ENCODE measurements around the gene EFHD2.

DNA sequence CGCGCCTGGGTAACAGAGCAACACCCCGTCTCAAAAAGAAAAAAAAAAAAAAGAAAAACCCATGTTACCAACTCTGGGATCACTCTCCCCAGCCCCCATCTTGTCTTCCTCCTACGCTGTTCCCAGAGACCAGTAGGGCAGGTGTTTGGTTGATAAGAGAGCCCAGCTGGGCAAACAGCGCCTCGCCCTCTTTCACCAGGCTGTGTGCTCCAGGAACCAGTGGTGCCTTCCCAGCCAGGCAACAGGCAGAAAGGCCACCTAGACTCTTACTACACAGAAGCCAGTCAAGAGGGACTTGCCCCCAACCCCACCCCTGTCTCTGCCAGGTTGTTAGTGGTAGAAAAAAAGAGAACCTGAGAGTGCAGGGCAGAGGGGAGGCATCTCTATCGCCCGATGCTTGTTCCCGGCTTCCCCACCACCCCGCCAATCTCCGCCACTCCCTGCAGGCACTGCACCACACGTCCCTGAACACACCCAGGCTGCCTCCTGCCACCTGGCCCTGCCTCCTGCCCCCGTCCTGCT lies 14.5 kb downstream of the EFHD2 start:
- no peak for TF ChIP-seq POLR2A (IDR thresholded peaks at IDR 0.05)
- TF ChIP-seq, protein P1, sequence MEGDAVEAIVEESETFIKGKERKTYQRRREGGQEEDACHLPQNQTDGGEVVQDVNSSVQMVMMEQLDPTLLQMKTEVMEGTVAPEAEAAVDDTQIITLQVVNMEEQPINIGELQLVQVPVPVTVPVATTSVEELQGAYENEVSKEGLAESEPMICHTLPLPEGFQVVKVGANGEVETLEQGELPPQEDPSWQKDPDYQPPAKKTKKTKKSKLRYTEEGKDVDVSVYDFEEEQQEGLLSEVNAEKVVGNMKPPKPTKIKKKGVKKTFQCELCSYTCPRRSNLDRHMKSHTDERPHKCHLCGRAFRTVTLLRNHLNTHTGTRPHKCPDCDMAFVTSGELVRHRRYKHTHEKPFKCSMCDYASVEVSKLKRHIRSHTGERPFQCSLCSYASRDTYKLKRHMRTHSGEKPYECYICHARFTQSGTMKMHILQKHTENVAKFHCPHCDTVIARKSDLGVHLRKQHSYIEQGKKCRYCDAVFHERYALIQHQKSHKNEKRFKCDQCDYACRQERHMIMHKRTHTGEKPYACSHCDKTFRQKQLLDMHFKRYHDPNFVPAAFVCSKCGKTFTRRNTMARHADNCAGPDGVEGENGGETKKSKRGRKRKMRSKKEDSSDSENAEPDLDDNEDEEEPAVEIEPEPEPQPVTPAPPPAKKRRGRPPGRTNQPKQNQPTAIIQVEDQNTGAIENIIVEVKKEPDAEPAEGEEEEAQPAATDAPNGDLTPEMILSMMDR (IDR thresholded peaks at IDR 0.05) = no peak
